ENCODE results near the gene CFB.
"Not testable (repeated sequence)": the region's sequence is repeated elsewhere in the genome, so short reads cannot be mapped to it uniquely, and the experiment has no call there.

Gene CFB

DNA sequence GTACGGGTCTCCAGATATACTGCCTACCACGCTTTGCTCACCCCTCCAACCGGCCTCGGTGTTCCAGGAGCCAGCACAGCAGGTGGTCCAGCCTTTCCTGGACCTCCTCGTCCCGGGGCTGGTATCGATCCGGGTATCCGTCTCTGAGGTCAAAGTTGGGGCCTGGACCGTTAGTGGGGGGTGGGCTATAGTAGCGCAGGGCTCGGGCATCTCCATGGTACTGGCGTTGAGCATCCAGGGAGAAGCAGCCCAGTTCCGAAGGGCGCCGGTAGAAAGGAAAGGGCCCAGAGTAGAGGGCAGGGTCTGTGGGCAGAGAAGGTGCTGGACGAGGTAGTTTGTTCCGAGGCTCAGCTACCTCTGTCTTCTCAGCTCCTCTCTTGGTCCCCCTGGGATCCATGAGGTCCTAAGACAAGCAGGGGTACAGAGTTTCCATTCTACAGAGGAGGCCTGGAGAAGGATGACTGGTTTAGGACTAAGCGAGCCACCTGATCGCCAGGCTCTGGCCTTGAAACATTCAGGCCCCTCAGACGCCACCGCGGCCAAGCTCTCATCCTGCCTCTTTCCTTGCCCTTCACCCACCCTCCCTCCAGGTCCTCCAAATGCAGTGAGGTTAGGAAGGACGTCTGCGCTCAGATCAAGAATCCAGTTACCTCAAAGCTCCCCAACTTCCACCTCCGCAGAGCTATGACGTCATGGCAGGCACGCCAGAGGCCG is 25.5 kb downstream of the CFB start:
- no peak for DNase-seq (ENCODE audit: low spot score)

DNA sequence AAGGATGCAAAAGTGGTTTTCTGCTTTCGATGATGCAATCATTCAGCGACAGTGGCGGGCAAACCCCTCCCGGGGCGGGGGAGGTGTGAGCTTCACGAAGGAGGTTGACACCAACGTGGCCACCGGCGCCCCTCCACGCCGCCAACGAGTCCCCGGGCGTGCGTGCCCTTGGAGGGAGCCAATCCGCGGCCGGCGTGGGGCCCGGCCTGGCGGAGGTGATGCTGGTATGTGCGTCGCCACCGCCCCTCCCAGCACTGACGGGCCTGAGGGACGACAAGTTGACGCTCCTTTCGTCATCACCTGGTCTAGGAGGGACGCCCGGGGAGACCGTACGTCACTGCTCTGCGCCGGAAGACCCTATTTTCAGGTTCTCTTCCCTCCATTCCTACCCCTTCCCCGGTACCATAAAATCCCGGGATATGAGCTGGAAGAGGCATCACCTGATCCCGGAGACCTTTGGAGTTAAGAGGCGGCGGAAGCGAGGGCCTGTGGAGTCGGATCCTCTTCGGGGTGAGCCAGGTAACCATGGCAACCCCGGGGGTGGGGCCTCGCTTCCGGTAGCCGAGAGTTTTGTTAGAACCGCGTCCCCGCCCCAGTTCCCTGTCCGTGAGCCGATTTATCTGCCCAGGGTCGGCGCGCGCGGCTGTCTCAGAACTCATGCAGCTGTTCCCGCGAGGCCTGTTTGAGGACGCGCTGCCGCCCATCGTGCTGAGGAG is 26.3 kb downstream of the CFB start, which contains the start of gene DXO:
Gene DXO, minus strand, starts transcription at position 146 of the 716 bp plus-strand sequence. CDS start 463 bp downstream, outside the sequence.
- DNase-seq (ENCODE audit: low spot score): peak; percentile 94

DNA sequence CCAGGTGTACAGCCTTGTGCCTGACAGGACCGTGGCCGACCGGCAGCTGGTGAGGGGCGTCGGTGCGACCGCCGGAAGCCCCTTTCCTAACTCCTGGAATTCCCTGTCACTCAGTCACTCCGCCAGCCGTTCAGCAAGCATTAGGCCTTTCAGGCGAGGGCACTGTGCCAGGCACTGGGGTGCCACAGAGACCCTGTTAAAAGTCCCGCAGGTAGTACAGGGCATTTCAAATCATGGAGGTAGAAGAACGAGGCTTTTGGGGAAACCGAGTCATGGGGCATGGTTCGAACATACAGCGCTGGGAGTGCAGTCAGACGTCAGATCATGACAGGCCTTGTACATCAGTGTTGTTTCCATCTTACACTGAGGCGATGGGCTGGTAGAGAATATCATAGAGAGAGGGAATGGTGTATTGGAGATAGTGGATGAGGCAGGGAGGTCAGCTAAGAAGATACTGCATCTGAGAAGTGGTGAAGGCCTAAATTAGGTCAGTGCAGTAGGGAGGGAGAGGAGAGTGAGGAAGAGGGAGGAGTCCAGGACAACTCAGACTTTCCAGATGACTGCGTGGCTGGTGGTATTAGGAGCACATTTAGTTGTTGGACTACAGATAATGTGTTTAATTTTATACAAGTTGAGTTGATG is 26.9 kb downstream of the CFB start:
- no peak for DNase-seq (ENCODE audit: low spot score)

DNA sequence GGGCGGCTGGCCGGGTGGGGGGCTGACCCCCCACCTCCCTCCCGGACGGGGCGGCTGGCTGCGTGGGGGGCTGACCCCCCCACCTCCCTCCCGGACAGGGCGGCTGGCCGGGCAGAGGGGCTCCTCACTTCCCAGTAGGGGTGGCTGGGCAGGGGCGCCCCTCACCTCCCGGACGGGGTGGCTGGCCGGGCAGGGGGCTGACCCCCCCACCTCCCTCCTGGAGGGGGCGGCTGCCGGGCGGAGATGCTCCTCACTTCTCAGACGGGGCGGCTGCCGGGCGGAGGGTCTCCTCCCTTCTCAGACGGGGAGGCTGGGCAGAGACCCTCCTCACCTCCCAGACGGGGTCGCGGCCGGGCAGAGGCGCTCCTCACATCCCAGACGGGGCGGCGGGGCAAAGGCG is 30.2 kb downstream of the CFB start:
- not testable (repeated sequence) for DNase-seq (ENCODE audit: low spot score)

DNA sequence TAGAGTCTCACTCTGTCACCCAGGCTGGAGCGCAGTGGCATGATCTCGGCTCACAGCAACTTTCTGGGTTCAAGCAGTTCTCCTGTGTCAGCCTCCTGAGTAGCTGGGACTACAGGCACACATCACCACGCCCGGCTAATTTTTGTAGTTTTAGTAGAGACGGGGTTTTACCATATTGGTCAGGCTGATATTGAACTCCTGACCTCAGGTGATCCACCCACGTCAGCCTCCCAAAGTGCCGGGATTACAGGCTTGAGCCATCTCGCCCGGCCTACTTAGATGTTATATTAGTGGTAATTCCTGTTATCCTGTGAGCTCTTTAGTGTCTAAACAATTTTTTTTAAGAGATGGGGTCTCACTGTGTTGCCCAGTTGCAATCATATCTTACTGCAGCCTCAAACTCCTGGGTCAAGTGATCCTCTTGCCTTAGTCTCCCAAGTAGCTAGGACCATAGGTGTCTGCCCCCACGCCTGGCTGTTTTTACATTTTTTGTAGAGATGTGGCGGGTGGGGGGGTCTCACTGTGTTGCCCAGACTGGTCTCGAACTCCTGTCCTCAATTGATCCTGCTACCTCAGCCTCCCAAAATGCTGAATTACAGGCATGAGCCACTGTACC is 32.0 kb downstream of the CFB start:
- no peak for DNase-seq (ENCODE audit: low spot score)

DNA sequence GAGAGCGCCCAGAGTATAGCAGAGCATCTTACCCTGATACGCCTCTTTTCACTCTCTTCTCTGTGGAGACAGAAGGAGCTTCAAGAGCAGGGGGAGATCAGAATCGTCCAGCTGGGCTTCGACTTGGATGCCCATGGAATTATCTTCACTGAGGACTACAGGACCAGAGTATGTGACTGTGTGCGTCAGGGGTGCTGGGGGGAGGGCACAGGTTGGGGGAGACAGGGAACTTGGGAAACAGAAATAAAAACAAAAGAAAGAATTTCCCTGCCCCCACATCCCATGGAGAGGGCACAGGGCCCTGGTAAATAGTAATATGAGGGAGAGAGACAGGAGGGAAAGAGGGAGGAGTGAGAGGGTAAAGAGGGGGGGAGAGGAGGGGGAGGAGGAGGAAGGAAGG is 32.9 kb downstream of the CFB start:
- no peak for DNase-seq (ENCODE audit: low spot score)

DNA sequence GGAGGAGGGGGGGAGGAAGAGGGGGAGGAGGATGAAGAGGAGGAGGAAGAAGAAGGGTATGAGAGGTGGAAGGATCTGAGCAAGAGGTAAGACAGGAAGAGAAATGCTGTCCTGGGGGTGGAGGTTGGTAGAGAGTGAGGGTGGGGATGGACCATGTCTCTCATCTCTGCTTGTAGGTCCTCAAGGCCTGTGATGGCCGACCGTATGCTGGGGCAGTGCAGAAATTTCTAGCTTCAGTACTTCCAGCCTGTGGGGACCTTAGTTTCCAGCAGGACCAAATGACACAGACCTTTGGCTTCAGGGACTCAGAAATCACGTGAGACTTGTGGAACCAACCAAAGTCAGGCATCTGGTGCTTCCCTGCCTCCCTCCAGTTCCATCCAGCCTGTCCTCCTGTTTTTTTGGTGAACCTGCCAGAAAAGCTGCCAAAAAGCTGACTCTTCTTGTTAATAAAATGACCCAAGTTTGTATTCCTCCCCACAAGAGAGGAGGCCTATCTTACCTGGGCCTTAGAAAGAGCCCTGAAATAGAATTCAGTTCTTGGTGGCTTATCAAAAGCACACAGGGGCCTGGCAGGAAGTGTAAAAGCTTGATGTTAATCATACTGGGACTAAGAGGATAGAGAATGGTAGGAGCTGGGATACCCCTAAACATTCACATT is 33.5 kb downstream of the CFB start:
- DNase-seq (ENCODE audit: low spot score): no peak

DNA sequence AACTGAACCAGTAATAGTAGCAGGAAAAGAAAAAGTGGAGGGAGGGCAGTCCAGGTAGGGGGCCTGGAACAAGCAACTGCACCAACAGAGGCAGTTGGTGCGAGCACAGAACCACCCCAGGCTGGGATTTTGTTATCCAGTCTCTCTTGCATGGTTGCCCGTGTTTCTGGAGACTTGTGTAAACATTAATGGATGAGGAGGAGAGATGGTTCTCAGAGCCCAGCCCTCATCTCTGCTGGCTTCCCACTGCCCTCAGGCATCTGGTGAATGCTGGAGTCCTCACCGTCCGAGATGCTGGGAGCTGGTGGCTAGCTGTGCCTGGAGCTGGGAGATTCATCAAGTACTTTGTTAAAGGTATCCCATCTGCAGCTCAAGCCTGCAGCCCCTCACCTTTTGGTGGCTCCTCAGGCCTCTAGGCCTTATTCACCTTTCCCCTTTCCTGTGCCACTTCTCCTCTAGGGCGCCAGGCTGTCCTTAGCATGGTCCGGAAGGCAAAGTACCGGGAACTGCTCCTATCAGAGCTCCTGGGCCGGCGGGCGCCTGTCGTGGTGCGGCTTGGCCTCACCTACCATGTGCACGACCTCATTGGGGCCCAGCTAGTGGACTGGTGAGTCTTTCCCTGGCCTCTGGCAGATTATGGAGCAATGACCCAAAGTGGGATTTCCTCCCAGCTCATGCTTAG is 34.4 kb downstream of the CFB start:
- not testable (repeated sequence) for DNase-seq (ENCODE audit: low spot score)

DNA sequence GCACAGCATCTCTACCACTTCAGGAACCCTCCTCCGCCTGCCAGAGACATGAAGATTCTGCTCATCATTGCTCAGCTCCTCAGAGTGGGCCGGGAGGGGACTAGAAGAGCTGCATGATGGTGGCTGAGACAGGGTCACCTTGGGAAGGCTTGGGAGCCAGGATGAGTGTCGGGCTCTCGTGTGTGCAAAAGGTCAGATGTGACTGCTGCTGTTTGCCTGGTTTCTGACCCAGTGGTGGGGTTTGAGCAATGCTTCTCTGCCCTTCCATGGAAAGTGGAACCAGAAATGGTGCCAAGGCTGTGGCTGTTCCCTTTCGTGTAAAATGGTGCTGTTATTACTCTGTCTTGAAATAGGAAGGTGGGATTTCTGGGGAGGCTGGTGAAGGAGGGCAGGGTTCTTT is 35.1 kb downstream of the CFB start:
- DNase-seq (ENCODE audit: low spot score): not testable (repeated sequence)

DNA sequence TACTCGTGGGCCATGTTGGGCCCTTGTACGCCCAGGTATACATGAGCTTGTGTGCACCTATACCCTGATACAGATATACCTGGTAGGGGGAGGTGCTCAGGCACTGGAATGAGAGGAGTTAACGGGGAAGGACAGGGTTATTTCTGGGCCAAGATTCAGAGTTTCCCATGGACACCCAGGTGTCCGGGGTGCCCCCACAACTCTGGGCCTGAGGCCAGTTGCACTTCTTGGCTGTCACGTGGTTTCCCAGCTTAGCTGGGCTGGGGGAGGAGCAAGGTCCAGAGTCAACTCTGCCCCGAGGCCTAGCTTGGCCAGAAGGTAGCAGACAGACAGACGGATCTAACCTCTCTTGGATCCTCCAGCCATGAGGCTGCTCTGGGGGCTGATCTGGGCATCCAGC is 35.8 kb downstream of the CFB start, which contains the start of gene C4A:
Gene C4A, plus strand, starts transcription at position 314 of the 400 bp plus-strand sequence. Its CDS starts 51 bp downstream, at position 365.
- DNase-seq (ENCODE audit: low spot score): not testable (repeated sequence)

DNA sequence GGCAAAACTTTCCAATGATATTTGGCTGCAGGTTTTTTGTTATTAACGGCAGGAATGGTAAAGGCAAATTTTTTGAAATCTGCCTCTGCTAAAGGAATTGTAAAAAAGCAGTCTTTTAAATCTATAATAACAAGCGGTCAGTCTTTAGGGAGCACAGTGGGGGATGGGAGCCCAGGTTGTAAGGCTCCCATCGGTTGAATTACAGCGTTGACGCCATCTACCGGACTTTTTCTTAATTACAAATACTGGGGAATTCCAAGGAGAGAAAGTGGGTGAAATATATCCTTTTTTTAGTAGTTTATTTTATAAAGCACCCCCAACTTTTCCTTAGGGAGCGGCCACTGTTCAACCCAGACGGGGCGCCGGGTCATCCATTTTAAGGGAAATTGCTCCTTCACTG is 43.5 kb downstream of the CFB start:
- DNase-seq (ENCODE audit: low spot score): not testable (repeated sequence)

DNA sequence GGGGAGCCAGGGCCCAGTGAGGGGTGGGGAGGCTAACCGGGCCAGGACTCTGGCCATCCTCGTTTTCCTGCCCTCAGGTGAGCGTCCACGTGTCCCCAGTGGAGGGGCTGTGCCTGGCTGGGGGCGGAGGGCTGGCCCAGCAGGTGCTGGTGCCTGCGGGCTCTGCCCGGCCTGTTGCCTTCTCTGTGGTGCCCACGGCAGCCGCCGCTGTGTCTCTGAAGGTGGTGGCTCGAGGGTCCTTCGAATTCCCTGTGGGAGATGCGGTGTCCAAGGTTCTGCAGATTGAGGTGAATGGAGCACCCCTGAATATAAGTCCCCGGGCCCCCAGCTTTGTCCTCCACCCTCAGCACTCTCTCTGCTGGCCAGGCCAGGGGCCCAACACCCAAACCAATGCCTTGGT is 48.5 kb downstream of the CFB start:
- DNase-seq (ENCODE audit: low spot score): not testable (repeated sequence)

DNA sequence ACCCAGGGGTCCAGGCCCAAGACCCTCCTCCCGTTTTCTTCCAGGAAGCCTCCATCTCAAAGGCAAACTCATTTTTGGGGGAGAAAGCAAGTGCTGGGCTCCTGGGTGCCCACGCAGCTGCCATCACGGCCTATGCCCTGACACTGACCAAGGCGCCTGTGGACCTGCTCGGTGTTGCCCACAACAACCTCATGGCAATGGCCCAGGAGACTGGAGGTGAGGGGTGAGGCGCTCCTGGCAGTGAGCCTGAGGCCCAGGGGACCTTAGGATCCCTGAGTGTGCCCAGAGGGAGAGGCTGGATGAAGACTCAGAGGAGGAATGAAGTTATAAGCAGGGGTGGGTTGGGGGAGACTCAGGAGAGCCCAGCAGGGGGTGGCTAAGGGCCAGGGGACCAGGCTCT is 50.5 kb downstream of the CFB start:
- not testable (repeated sequence) for DNase-seq (ENCODE audit: low spot score)
